Measurements from ENCODE around the gene MBNL1.

DNA sequence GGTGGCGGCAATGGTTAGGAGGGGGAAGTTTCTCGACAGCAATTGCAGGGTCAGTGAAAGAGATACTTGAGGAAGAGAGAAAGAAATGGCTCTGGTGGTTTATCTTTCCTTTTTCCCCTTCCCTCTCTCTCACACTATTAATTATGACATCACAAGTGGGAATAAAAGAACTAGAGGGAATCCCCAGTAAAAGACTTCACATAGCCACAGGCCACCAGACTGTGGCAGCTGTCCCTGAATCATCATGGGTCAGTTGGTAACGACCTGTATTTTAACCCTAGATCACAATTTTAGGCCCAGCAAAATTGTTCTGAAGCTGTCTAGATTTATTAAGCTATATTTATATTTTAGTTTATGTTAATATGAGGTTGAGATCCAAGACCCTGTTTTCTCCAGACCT is 40.3 kb downstream of the MBNL1 start:
- TF ChIP-seq CTCF (IDR thresholded peaks at IDR 0.05): no peak
- TF ChIP-seq POLR2AphosphoS5 (IDR thresholded peaks at IDR 0.05): no peak
